GM19025 (cell line): ENCODE measurements around the gene ZNF441.
"Not testable (repeated sequence)": the region's sequence is repeated elsewhere in the genome, so short reads cannot be mapped to it uniquely, and the experiment has no call there.

Experiments
- ATAC-seq: cut with Tn5 transposase; IDR thresholded peaks from one replicate; pipeline ENCODE4 v1.9.1; 2021; ENCODE audit warnings: mild to moderate bottlenecking, low read depth, moderate library complexity; ENCODE audit not compliant: unreplicated experiment

ZNF441 gene

DNA sequence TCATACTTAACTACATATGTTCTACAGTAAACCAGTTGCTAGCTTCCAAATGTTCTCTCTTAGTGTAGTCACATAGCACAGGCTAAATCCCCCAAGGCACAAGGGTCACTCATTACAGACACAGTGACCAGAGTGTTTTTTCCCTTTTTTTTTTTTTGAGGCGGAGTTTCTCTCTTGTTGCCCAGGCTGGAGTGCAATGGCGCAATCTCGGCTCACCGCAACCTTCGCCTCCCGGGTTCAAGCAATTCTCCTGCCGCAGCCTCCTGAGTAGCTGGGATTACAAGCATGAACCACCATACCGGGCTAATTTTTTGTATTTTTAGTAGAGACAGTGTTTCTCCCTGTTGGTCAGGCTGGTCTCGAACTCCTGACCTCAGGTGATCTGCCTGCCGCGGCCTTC, 9.9 kb downstream of the ZNF441 start:
- ATAC-seq = not testable (repeated sequence)

DNA sequence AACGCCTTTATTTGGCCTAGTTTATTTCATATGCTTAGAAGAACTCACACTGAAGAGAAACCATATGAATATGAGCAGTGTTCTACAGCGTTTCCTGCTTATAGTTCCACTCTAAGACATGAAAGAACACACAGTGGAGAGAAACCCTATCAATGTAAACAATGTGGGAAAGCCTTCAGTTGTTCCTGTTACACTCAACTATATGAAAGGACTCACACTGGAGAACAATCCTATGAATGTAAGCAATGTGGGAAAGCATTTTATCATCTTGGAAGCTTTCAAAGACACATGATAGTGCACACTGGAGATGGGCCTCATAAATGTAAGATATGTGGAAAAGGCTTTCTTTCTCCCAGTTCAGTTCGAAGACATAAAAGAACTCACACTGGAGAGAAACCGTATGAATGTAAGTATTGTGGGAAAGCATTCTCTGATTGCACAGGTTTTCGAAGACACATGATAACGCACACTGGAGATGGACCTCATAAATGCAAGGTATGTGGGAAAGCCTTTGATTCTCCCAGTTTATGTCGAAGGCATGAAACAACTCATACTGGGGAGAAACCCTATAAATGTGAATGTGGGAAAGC, 13.7 kb downstream of the ZNF441 start:
- no peak for ATAC-seq

DNA sequence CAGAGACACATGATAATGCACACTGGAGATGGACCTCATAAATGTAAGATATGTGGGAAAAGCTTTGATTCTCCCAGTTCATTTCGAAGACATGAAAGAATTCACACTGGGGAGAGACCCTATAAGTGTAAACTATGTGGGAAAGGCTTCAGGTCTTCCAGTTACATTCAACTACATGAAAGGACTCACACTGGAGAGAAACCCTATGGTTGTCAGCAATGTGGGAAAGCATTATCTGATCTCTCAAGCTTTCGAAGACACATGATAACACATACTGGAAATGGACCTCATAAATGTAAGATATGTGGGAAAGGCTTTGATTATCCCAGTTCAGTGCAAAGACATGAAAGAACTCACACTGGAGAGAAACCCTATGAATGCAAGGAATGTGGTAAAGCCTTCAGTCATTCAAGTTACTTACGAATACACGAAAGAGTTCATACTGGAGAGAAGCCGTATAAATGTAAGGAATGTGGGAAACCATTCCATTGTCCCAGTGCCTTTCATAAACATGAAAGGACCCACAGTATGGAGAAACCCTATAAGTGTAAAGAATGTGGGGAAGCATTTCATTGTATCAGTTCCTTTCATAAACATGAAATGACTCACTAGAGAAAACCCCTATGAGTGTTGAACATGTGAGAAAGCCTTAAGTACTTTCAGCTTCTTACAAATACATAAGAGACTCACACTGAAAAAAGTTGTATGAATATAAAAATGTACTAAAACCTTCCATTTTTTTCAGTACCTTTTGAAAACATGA, 14.7 kb downstream of the ZNF441 start:
- no peak for ATAC-seq

DNA sequence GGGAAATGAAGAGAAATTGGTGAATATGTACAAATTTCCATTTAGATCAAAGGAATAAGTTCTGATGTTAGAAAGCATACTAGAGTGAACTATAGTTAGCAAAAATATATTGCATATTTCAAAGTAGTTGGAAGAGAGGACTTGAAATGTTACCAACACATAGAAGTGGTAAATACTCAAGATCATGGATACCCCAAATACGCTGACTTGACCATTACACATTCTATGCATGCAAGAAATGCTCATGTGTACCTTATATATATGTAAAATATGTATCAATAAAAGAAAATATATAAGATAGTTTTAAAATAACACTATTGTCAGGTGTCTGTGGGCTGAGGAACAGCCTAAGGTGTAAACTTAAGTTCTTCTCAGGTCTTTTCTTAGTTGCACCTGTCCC, 17.0 kb downstream of the ZNF441 start:
- ATAC-seq = no peak

DNA sequence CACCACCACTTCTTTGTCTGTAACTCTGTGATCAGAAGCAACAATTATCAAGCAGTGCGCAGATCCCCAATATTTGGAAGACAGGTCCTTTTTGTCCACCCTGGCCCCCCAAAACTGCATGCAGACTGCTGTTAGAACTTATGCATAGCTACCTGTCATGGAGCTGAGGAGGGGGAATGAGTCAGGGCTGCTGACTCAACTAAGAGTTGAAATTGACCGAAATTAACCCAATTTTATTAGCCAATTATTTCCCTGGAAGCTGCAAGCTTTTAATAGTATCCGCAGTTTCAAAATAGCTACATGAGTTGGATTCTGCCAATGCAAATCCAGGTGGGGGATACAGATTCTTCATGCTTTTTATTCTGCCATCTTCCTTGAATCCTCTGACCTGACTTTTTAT, 17.6 kb downstream of the ZNF441 start:
- no peak for ATAC-seq

DNA sequence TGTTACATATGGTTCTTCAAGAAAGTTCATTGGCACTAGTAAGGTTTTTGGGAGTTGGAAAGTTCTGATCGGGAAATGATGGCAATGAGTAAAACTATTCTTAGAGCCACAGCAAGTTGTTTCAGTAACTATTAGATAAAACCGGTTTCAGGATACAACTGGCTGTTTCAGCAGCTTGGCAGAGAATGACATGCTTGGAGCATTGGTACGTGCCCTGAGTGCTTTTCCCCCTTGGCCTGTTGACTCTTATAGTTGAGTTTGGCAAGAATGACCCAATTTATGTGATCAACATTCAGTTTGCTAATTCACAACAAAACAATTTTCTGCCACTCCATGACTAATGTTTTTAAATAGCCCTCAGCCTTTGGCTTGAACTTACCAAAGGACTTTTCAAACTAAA, 20.7 kb downstream of the ZNF441 start:
- ATAC-seq = no peak

DNA sequence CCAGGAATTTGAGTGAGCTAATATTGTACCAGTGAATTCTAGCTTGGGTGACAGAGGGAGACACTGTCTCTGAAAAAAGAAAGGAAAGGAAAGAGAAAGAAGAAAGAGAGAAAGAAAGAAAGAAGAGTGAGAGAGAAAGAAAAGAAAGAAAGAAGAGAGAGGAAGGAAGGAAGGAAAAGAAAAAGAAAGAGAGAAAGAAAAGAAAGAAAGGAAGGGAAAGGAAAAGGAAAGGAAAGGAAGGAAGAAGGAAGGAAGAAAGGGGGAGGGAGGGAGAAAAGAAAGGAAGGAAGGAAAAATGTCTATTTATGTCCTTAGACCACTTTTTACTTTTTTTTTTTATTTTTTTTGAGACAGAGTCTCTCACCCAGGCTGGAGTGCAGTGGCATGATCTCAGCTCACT, 26.1 kb downstream of the ZNF441 start:
- no peak for ATAC-seq

DNA sequence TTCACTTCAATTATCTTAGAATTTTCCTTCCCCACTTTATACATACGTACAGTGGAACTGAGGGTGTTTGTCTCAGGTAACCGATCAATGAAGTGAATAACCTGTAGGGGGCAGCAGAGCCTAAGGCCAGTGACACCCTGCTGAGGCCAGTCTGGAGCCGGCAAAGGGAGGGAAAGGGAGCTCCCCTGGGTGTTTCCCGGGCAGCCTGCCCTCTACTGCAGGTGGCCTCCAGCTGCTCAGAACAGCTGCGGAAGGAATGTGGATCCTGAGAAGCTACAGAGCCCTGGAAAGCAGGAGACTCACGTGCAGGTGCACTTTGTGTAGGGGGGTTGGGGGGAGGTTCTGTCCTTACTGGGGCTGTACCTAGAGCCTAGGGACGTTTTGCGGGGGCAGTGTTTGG, 30.7 kb downstream of the ZNF441 start:
- ATAC-seq = peak; percentile 42

DNA sequence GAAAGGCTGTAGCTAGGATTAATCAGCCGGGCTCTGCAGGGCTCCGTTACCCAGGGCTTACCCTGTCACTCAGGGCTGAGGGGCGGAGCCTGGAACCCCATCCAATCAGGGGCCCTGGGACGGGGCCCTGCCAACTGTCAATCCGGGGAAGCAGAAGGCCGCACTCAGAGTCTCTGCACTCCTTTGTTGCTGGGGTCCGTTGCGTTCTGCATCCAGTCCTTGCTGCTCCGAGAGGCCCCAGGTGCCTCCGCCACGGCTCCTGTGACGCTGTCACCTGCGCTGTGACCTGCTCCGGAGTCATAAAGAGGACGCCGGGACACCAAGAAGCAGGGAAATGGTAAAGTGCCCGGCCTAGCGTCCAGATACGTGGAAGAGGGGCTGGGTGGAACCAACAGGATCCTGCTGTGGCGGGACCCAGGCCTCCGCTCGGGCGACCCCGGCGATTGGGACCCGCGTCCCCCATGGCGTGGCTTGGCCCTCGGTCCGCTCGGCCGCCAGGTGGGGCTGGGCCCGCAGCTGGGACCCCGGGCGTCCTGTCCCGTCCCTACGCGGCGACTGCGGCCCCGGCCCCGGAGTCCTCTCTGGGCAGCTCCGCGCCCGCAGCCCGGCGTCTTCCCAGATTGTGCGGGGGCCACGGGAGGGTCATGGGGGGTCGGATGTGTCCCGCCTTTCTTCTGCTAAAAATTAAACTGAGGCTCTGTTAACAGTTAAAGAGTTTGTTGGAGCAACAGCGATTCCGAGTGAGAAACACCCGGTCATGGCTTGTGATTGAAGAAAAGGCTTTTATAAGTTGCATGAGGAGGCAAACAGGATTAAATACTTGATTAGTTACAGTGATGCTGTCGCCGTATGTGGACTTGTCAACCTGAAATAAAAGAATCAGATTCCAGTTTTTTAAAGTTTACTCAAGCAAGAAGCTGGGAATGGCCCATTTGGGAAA, 31.9 kb downstream of the ZNF441 start, which contains the start of gene ZNF491:
TSS of gene ZNF491 (plus strand) at position 133 of the 940 bp plus-strand sequence. CDS start 7,431 bp downstream, outside the sequence.
- peak; percentile 81 for ATAC-seq

DNA sequence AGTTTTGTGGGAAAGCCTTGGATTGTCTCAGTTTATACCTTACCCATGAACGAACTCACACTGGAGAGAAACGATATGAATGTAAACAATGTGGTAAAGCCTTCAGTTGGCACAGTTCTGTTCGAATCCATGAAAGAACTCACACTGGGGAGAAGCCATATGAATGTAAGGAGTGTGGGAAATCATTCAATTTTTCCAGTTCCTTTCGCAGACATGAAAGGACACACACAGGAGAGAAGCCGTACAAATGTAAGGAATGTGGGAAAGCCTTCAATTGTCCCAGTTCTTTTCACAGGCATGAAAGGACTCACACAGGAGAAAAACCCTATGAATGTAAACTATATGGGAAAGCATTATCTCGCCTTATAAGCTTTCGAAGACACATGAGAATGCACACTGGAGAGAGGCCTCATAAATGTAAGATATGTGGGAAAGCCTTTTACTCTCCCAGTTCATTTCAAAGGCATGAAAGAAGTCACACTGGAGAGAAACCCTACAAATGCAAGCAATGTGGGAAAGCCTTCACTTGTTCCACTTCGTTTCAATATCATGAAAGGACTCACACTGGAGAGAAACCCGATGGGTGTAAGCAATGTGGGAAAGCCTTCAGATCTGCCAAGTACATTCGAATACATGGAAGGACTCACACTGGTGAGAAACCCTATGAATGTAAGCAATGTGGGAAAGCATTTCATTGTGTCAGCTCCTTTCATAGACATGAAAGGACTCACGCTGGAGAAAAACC, 39.7 kb downstream of the ZNF441 start:
- ATAC-seq = no peak

DNA sequence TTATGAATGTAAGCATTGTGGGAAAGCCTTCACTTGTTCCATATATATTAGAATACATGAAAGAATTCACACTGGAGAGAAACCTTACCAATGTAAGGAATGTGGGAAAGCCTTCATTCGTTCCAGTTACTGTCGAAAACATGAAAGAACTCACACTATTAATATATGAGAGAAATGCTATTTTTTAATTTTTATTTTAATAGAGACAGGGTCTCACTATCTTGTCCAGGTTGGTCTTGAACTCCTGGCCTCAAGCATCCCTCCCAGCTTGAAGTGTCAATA, 40.2 kb downstream of the ZNF441 start:
- no peak for ATAC-seq

DNA sequence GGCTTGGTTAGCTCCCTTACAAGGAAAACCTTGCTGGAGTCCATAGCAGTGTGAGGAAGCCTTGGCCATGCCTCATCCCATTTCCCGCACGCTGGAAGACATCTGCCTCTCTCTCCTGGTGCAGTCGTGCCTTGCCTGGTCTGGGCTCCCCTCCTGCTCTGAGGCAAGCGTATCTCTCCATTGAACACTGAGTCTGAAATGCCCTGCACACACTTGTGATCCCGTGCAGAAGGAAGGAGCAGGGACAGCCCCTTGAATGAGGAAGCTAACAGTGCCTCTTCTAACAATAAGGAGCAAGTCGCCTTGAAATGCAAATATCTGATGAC, 46.9 kb downstream of the ZNF441 start:
- ATAC-seq = peak; percentile 18

DNA sequence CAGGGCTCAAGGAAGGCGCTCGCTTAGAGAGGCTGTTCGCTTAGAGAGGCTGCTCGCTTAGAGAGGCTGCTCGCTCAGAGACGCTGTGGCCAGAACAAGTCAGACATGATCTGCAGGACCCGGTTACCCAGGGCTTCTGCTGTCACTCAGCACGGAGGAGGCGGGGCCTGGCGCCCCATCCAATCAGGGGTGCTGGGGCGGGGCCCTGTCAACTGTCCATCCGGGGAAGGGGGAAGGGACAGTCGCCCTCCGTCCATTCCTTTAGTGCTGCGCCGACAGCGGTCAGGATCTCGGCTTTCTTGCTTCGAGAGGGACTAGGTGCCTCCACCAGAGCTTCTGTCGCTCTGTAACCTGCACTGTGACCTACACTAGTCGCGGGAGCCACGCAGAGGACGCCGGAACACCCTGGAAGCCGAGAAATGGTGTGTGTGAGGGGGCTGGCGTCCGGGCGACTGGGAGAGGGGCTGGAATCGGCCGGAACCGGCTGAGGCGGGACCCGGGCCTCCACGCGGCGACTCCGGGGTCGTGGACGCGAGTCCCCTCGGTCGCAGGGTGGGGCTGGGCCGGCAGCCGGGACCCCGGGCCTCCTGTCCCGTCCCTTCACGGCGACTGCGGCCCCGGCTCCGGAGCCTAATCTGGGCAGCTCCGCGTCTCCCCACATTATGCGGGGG, 47.4 kb downstream of the ZNF441 start, which contains the start of gene ZNF440:
TSS of gene ZNF440 (plus strand) at position 245 of the 671 bp plus-strand sequence. CDS start at position 420, 175 bp downstream.
- peak; percentile 98 for ATAC-seq

DNA sequence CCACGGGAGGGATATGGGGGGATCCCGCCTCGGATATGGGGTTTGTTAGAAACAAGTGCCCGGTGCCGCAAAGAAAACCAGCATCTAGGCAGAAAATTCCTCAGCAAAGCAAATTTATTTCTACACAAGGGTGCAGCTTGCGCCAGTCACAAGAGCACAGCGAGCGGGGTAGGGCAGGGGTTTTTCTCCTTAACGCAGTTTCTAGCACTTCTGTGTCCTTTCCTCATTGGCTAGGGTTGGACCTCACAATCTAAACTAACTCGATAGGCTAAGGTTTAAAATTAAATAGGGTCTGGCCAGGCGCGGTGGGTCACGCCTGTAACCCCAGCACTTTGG, 47.9 kb downstream of the ZNF441 start:
- no peak for ATAC-seq

DNA sequence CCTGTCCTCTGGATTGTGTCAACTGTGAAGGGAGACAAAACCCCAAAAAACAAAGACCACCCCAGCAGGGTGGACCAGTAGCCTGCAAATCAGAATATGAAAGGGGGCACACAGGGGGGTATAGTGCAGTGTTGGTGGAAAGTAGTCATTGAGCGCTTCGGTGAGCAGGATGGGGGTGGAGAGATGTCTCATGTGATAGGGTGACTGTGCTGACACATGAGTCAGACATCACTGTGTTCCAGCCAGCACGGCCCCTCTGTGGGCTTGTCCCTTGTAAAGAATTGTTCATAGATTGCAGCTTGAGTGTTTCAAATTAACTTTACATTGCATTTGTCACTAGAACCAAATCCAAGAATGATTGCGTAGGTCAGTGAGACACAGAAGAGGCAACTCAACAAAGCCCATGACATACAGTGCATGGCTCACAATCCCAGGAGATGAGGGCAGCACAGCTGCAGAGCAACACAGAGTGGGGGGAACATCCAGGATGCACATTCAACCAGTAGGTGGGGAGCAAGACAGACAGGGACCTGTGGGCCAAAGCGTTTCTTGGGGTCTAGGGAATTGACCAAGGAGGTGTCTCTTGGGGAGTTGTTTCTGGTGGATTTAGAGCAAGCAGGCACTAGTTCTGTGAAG, 54.8 kb downstream of the ZNF441 start:
- no peak for ATAC-seq

DNA sequence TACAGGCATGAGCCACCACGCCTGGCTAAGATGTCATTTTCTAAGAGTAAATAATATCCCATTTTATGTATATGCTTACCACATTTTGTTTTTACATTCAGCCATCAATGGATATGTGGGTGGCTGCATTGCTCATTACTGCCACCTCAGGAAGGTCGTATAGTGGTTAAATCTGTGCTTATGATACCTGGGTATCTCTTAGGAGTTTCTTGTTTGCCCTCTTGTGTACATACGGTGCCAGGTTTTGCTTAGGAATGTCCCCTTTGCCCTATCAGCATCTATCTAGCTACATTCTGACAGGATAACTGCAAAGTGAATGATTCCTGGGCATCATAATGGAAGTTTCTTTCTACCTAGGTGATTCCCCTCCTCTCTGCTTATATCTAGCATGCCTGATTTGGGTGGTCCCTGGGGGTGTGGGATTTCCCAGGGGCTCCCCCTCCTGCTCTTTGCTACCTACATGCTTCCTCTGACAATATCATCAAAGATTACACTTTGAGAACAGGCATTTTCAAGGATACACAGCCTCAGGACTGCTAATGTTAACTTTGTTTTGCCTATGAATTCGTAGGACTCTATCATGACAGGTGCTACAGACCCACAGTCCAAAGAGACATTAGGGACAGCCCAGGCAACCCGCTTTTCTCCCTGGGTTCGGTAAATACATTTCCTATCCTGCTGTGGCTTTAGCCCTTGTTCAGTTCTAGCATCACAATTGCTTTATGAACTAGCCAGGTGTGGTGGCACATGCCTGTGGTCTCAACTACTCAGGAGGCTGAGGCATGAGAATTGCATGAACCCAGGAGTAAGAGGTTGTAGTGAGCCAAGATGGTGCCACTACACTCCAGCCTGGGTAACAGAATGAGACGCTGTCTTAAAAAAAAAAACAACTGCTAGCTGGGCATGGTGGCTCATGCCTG, 62.4 kb downstream of the ZNF441 start:
- ATAC-seq = not testable (repeated sequence)

DNA sequence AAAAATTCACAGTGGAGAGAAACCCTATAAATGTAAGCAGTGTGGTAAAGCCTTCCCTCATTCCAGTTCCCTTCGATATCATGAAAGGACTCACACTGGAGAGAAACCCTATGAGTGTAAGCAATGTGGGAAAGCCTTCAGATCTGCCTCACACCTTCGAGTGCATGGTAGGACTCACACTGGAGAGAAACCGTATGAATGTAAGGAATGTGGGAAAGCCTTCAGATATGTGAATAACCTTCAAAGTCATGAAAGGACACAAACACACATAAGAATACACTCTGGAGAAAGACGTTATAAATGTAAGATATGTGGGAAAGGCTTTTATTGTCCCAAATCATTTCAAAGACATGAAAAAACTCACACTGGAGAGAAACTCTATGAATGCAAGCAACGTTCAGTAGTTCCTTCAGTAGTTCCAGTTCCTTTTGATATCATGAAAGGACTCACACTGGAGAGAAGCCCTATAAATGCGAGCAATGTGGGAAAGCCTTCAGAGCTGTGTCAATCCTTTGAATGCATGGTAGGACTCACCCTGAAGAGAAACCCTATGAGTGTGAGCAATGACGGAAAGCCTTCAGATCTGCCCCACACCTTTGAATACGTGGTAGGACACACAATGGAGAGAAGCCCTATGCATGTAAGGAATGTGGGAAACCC, 65.6 kb downstream of the ZNF441 start:
- no peak for ATAC-seq

DNA sequence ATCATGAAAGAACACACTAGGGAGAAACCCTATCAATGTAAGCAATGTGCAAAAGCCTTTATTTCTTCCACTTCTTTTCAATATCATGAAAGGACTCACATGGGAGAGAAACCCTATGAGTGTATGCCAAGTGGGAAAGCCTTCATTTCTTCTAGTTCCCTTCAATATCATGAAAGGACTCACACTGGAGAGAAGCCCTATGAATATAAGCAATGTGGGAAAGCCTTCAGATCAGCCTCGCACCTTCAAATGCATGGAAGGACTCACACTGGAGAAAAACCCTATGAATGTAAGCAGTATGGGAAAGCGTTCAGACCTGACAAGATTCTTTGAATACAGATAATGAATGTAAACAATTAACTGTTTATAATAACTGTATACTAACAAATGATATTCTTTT, 66.7 kb downstream of the ZNF441 start:
- ATAC-seq = no peak
